Neural cell (in vitro differentiated cells): ENCODE data around the gene CCNY.

Experiments
- EP300 ChIP-seq: fragments of 450-650 bp; conservative IDR thresholded peaks from 2 replicates; pipeline ENCODE4 v1.6.1; 2014; ENCODE audit warnings: antibody characterized with exemption, mild to moderate bottlenecking, moderate library complexity; ENCODE audit not compliant: poor library complexity, severe bottlenecking
- POLR2AphosphoS5 ChIP-seq: IDR thresholded peaks from 2 replicates; pipeline ENCODE4 v1.6.1; 2012
- RAD21 ChIP-seq: fragments of 450-650 bp; conservative IDR thresholded peaks from 2 replicates; pipeline ENCODE4 v1.6.1; 2014; ENCODE audit warnings: antibody characterized with exemption, mild to moderate bottlenecking, moderate library complexity
- SMC3 ChIP-seq: fragments of 450-650 bp; conservative IDR thresholded peaks from 2 replicates; pipeline ENCODE4 v1.6.1; 2014; ENCODE audit warnings: antibody characterized with exemption, mild to moderate bottlenecking, moderate library complexity; ENCODE audit not compliant: poor library complexity
- TF ChIP-seq, protein P1 (sequence below): fragments of 450-650 bp; IDR thresholded peaks from 2 replicates; pipeline ENCODE4 v1.5.1; 2014; ENCODE audit warnings: antibody characterized with exemption, mild to moderate bottlenecking, moderate library complexity; ENCODE audit not compliant: poor library complexity, severe bottlenecking
- TF ChIP-seq, protein P2 (sequence below): IDR thresholded peaks from 2 replicates; pipeline ENCODE4 v1.6.1; 2012; ENCODE audit warnings: borderline replicate concordance

DNA sequence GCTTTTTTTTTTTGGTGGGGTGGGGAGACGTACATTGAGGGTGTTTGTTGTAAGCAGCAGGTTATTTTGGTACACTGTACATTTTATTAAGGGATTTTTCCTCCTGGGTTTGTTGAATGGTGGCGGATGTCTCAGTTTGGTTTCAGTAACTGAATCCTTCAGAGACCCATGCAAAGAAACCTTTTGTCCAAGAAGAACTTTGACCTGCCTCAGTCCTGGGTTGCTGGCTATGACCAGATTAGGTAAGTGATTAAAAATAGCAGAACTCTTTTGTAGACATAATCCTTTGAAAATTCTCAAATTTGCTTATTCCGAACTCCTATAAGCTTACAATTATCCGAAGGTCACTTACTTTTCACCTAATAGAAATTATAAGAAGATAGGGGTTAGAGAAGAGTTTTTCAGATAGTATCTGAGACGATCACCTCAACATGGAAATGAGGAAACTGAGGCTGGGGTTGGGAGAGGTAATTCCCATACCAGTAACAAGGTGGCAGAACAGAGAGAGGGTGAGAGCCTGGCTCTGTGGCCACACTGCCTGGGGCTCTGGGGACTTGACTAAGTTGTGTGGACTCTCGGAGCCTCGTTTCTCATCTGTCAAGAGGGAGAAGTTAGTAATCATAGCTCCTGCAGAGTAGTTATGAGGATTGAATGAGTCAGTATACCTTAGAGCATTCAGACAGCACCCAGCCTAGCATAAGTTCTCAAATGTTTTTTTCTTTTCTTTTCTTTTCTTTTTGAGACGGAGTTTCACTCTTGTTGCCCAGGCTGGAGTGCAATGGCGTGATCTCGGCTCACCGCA, 87.4 kb downstream of the CCNY start:
- TF ChIP-seq, protein P1, sequence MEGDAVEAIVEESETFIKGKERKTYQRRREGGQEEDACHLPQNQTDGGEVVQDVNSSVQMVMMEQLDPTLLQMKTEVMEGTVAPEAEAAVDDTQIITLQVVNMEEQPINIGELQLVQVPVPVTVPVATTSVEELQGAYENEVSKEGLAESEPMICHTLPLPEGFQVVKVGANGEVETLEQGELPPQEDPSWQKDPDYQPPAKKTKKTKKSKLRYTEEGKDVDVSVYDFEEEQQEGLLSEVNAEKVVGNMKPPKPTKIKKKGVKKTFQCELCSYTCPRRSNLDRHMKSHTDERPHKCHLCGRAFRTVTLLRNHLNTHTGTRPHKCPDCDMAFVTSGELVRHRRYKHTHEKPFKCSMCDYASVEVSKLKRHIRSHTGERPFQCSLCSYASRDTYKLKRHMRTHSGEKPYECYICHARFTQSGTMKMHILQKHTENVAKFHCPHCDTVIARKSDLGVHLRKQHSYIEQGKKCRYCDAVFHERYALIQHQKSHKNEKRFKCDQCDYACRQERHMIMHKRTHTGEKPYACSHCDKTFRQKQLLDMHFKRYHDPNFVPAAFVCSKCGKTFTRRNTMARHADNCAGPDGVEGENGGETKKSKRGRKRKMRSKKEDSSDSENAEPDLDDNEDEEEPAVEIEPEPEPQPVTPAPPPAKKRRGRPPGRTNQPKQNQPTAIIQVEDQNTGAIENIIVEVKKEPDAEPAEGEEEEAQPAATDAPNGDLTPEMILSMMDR, result no peak
- TF ChIP-seq RAD21, result no peak
- TF ChIP-seq SMC3, result no peak
- TF ChIP-seq, protein P2, sequence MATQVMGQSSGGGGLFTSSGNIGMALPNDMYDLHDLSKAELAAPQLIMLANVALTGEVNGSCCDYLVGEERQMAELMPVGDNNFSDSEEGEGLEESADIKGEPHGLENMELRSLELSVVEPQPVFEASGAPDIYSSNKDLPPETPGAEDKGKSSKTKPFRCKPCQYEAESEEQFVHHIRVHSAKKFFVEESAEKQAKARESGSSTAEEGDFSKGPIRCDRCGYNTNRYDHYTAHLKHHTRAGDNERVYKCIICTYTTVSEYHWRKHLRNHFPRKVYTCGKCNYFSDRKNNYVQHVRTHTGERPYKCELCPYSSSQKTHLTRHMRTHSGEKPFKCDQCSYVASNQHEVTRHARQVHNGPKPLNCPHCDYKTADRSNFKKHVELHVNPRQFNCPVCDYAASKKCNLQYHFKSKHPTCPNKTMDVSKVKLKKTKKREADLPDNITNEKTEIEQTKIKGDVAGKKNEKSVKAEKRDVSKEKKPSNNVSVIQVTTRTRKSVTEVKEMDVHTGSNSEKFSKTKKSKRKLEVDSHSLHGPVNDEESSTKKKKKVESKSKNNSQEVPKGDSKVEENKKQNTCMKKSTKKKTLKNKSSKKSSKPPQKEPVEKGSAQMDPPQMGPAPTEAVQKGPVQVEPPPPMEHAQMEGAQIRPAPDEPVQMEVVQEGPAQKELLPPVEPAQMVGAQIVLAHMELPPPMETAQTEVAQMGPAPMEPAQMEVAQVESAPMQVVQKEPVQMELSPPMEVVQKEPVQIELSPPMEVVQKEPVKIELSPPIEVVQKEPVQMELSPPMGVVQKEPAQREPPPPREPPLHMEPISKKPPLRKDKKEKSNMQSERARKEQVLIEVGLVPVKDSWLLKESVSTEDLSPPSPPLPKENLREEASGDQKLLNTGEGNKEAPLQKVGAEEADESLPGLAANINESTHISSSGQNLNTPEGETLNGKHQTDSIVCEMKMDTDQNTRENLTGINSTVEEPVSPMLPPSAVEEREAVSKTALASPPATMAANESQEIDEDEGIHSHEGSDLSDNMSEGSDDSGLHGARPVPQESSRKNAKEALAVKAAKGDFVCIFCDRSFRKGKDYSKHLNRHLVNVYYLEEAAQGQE, result no peak
- TF ChIP-seq POLR2AphosphoS5, result no peak
- TF ChIP-seq EP300, result no peak
